Psoas muscle (tissue), 8 donors: Measurements from ENCODE around the gene PDLIM7. TPM values are rescaled to one million over a fixed set of nuclear protein-coding genes. Genes with fewer than 3 reads are reported as not detected.
"Not testable (repeated sequence)": the region's sequence is repeated elsewhere in the genome, so short reads cannot be mapped to it uniquely, and the experiment has no call there.

Experiments
- ATAC-seq, 4 donors: fragments of 200-7000 bp; cut with Tn5 transposase; one replicate each; pipeline ENCODE4 v1.9.1; 2020; ENCODE audit warnings: moderate library complexity in 3 of 4, mild to moderate bottlenecking in 2 of 4
- DNase-seq, 2 donors: peaks; one replicate each; pipeline ENCODE4 v3.0.0-alpha.2; 2020
- H3K27ac ChIP-seq: fragments of 200-600 bp; one replicate; pipeline ENCODE4 v1.8.0; 2022
- H3K27me3 ChIP-seq, 3 donors: fragments of 200-600 bp in 1 of 3; one replicate each; pipeline versions ENCODE4 v1.6.1 to v1.8.0; 2013 to 2022; ENCODE audit warnings: low read length in 2 of 3, mild to moderate bottlenecking in 2 of 3, moderate library complexity in 1 of 3; ENCODE audit not compliant: insufficient read depth in 3 of 3
- H3K36me3 ChIP-seq, 2 donors: fragments of 200-600 bp in 1 of 2; one replicate each; pipeline versions ENCODE4 v1.6.1 to v1.8.0; 2013 to 2022; ENCODE audit warnings: low read depth in 1 of 2, mild to moderate bottlenecking in 1 of 2, moderate library complexity in 1 of 2; ENCODE audit not compliant: insufficient read depth in 1 of 2
- H3K4me1 ChIP-seq: fragments of 200-600 bp; one replicate; pipeline ENCODE4 v1.8.0; 2022
- H3K4me3 ChIP-seq: fragments of 200-600 bp; one replicate; pipeline ENCODE4 v1.8.0; 2022; ENCODE audit warnings: mild to moderate bottlenecking
- H3K9me3 ChIP-seq: fragments of 200-600 bp; one replicate; pipeline ENCODE4 v1.8.0; 2022
- CTCF ChIP-seq: fragments of 200-600 bp; IDR thresholded peaks from one replicate; pipeline ENCODE4 v1.8.0; 2022; ENCODE audit warnings: antibody characterized with exemption
- WGBS, 3 donors: extraction: QIAGEN DNeasy Blood & Tissue Kit; methylation state at CpG; one replicate each; pipeline versions ENCODE4 v1.1.6 to v1.1.7; 2013; 5-methylcytosine and 5-hydroxymethylcytosine counted together
- intact Hi-C, 2 donors: fragments of 100-400 bp; cut with DNase I; formaldehyde crosslinking; loops; one replicate each; pipeline versions ENCODE4 v1.11.0 to v1.14.2; 2022
- polyA plus RNA-seq, 3 donors: library from polyadenylated mRNA; stranded (reverse); fragments of 200-250 nt; gene quantifications; one replicate each; pipeline ENCODE4 v1.2.3, GENCODE V29; 2013
- total RNA-seq, 4 donors: library from RNA; stranded (reverse); fragmentation: NEBNext Ultra II Directional in 2 of 4; extraction: Animal tissue kit (Norgen Biotek cat#: 25700) in 2 of 4; gene quantifications; one replicate each; pipeline versions ENCODE4 v1.2.1 to v1.2.4, GENCODE V29; 2021 to 2023
- donor health status: healthy with polysubstance abuse.
- donor health status: DM: no; HTN: no; CAD: no; lungs with moderate emphysema.
- donor health status: Bipolar disorder and iron deficiency.
- donor health status: healthy.
- donor health status: DM: yes; HTN: yes; CAD: no.
- donor health status: DM: no; HTN: no; CAD: no.
- donor health status: DM: no; HTN: no; CAD: no.
- donor health status: DM: yes; HTN: yes; CAD: no.

The PDLIM7 gene
- total and polyA plus RNA-seq, 7 donors: 134 to 254 (median 174) TPM

- ATAC-seq: no peak
These were observed 8.2 kb downstream of the PDLIM7 start for GRCh38 chr5:177489119-177489716.

DNA sequence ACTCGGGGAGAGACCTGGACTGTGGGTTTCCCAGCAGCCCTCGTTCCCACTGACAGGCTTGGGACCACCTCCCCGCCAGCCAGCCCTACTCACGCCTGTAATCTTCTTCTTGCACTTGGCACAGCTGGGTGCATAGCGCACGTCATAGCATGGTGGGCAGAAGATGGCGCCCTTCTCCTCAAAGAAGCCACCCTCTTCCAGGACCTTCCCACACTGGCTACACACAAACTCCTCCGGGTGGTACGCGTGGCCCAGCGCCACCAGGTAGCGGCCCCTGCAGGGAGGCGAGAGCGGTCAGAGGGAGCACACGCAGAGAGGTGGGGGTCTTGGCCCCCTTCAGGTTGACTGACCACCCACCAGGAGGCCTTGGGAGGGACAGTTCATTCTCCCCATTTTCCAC, 9.4 kb downstream of the PDLIM7 start:
- H3K36me3 ChIP-seq: peaks cover 0 to 91% of the 10 kb centered on the region in 2 donors

More at GRCh38 chr5:177489119-177489716, 8.2 kb downstream of the PDLIM7 start:
- H3K4me1 ChIP-seq: peaks cover 39% of the 10 kb centered on the region
- 65 to 81% (median 72%) methylated on average over 25 to 26 of the region's 26 CpGs for WGBS, 3 donors
- H3K9me3 ChIP-seq: no peaks in the 10 kb centered on the region
- TF ChIP-seq CTCF: no peak
- peaks cover 0 to 91% of the 10 kb centered on the region in 2 donors for H3K36me3 ChIP-seq
- H3K27me3 ChIP-seq: no peaks in the 10 kb centered on the region
- DNase-seq: no peak
- intact Hi-C loops: no loop called here
- no peak overlapping the region for H3K4me3 ChIP-seq
- peak overlapping the region; percentile 16 for H3K27ac ChIP-seq

GRCh38 chr5:177487144-177487543, 10.3 kb downstream of the PDLIM7 start:
- no peak for ATAC-seq
- H3K27ac ChIP-seq: peak overlapping the region; percentile 10

More for the DNA sequence above, 9.4 kb downstream of the PDLIM7 start:
- ATAC-seq (no peak), DNase-seq (no peak)
- intact Hi-C loops: no loop called here
- 88 to 92% (median 89%) methylated on average over 15 of the region's 15 CpGs for WGBS, 3 donors
- Histone ChIP-seq H3K4me1 (peaks cover 35% of the 10 kb centered on the region), H3K9me3 (no peaks in the 10 kb centered on the region), H3K4me3 (no peak overlapping the region), H3K27ac (no peak overlapping the region), H3K27me3 (no peaks in the 10 kb centered on the region)
- no peak for TF ChIP-seq CTCF

DNA sequence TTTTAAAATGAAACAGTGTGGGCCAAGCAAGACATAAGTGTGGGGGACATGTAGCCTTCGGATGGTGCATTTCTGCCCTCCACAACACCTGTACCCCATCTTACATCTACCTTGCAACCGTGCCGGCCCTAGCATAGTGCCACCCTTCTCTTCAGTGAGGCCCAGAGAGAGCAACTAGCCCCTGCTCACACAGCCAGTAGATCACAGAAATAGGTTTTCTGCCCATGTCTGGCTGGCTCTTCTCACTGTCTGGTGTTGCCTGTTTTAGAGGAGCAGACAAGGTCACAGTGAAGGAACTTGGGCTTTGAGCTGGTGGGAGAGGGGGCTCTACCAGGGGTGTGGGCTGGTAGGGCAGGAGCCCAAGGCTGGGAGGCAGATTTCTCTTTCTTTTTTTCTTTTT, 11.1 kb downstream of the PDLIM7 start:
- H3K36me3 ChIP-seq: peaks cover 0 to 81% of the 10 kb centered on the region in 2 donors
- H3K9me3 ChIP-seq: no peaks in the 10 kb centered on the region
- WGBS, 3 donors: 91 to 97% (median 97%) methylated on average over 3 of the region's 3 CpGs

More at GRCh38 chr5:177487144-177487543, 10.3 kb downstream of the PDLIM7 start:
- TF ChIP-seq CTCF: no peak
- intact Hi-C loops: no loop called here
- Histone ChIP-seq H3K4me1 (peaks cover 27% of the 10 kb centered on the region), H3K4me3 (no peak overlapping the region), H3K9me3 (no peaks in the 10 kb centered on the region), H3K36me3 (peaks cover 0 to 83% of the 10 kb centered on the region in 2 donors), H3K27me3 (no peaks in the 10 kb centered on the region)
- peak in 1 of 2 donors; percentile 47 for DNase-seq
- 82 to 92% (median 83%) methylated on average over 8 of the region's 8 CpGs for WGBS, 3 donors

DNA sequence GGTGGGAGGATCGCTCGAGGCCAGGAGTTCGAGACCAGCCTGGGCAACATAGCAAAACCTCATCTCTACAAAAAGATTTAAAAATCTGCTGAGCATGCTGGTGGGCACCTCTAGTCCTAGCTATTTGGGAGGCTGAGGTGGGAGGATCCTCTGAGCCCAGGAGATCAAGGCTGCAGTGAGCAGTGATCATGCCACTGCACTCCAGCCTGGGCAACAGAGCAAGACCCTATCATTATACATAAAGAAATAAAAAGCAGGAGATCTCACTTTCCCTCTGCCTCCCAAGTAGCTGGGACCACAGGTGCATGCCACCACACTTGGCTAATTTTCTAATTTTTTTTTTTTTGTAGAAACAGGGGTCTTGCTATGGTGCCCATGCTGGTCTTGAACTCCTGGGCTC, 11.7 kb downstream of the PDLIM7 start:
- H3K27me3 ChIP-seq, H3K9me3 ChIP-seq, H3K4me3 ChIP-seq, ATAC-seq, DNase-seq, intact Hi-C loops: not testable (repeated sequence)
- WGBS, 3 donors: 94 to 95% (median 94%) methylated on average over 3 of the region's 3 CpGs
- peaks cover 24% of the 10 kb centered on the region for H3K4me1 ChIP-seq
- peak overlapping the region; percentile 78 for H3K27ac ChIP-seq
- peaks cover 0 to 76% of the 10 kb centered on the region in 2 donors for H3K36me3 ChIP-seq

More for the DNA sequence above, 11.1 kb downstream of the PDLIM7 start:
- intact Hi-C loops: no loop called here
- Histone ChIP-seq H3K4me3 (no peak overlapping the region), H3K27ac (no peak overlapping the region), H3K4me1 (peaks cover 24% of the 10 kb centered on the region), H3K27me3 (no peaks in the 10 kb centered on the region)
- DNase-seq (no peak), ATAC-seq (no peak)
- TF ChIP-seq CTCF: no peak
